ENCODE results near the gene KLHL30.

Gene KLHL30

GRCh38 chr2:238131761-238132462, 6.6 kb upstream of the KLHL30 start:
- no peak for ATAC-seq

- no peak for ATAC-seq
These were observed 5.7 kb upstream of the KLHL30 start for GRCh38 chr2:238132463-238133450.

- ATAC-seq = no peak
These were observed 4.7 kb upstream of the KLHL30 start for GRCh38 chr2:238133499-238134392.

GRCh38 chr2:238134393-238134785, 4.1 kb upstream of the KLHL30 start:
- no peak for ATAC-seq

- ATAC-seq = no peak
These were observed 2.8 kb upstream of the KLHL30 start for GRCh38 chr2:238135601-238136150.

GRCh38 chr2:238136820-238137537, 1.5 kb upstream of the KLHL30 start:
- ATAC-seq = no peak

GRCh38 chr2:238137885-238138284, 583 bp upstream of the KLHL30 start:
- no peak for ATAC-seq

- no peak for ATAC-seq
These were observed 950 bp downstream of the KLHL30 start for GRCh38 chr2:238139196-238140039.

GRCh38 chr2:238140040-238140439, 1.6 kb downstream of the KLHL30 start:
- ATAC-seq = no peak

GRCh38 chr2:238140721-238141540, 2.5 kb downstream of the KLHL30 start:
- no peak for ATAC-seq

- no peak for ATAC-seq
These were observed 3.3 kb downstream of the KLHL30 start for GRCh38 chr2:238141541-238142318.

GRCh38 chr2:238142382-238143205, 4.1 kb downstream of the KLHL30 start:
- no peak for ATAC-seq

GRCh38 chr2:238143239-238143951, 4.9 kb downstream of the KLHL30 start:
- no peak for ATAC-seq

- ATAC-seq = no peak
These were observed 5.8 kb downstream of the KLHL30 start for GRCh38 chr2:238144262-238144661.

- no peak for ATAC-seq
These were observed 6.6 kb downstream of the KLHL30 start for GRCh38 chr2:238145046-238145445.

GRCh38 chr2:238145851-238146250, 7.4 kb downstream of the KLHL30 start:
- no peak for ATAC-seq

- ATAC-seq = no peak
These were observed 8.5 kb downstream of the KLHL30 start for GRCh38 chr2:238146884-238147544.
